Left lobe of liver (tissue), 2 donors: ENCODE data around the gene VCP. TPM values are rescaled to one million over a fixed set of nuclear protein-coding genes. Genes with fewer than 3 reads are reported as not detected.

Experiments used
- ATAC-seq: fragments of 200-7000 bp; cut with Tn5 transposase; one replicate; pipeline ENCODE4 v1.9.1; 2020; ENCODE audit warnings: mild to moderate bottlenecking, moderate library complexity
- DNase-seq: peaks from one replicate; pipeline ENCODE4 v3.0.0-alpha.2; 2020; ENCODE audit warnings: low spot score
- total RNA-seq: library from RNA; stranded (reverse); gene quantifications from one replicate; pipeline ENCODE4 v1.2.1, GENCODE V29; 2021
- donor health status: DM: no; HTN: no; CAD: no; lungs with moderate emphysema.
- donor health status: DM: no; HTN: yes; CAD: no.

VCP gene
- total RNA-seq, 1 donor from 2014 or later, result 147 TPM

DNA sequence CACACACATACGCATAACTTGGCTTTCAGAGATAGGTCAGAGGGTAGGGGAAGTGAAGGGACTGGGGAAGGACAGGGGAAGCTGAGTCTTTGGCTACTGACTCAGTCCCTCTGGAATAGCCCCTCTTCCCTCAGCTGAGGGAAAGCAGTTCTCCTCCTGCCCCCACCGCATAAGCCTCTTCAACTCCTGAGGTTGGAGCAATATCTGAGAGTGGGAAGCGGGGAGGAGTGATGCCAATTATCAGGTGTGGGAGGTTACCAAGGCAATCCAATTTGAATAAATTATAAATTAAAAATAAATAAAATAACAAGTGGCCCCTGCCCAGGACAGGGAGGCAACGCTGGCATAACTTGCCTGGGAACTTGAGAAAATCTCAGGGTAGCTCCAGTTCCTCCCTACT is 32.2 kb upstream of the VCP start:
- no peak for DNase-seq

DNA sequence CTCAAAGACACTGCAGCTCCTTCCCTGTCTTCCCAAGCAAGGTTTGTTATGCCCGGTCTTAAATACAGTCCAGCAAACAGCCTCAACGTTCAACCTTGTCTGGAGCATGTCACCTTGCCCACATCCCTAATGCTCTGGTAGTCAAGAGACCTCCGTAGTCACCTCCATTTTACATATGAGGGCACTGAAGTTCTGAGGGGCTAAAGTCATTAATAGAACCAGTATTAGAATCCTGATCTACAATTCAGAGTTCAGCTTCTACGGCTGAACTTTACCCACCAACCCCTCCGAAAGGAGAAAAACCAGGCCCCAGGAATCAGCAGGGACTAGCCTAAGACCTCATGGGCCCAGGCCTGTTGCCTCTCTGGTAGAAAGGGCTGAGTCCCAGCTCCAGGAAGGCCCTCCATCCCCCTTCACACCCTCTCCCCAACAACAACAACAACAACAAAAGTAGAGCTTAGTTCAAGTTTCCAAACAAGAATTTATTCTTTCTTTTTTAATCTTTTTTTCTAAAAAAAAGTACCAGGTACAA is 31.3 kb upstream of the VCP start:
- DNase-seq (no peak), ATAC-seq (no peak)

More for the DNA sequence above, 32.2 kb upstream of the VCP start:
- ATAC-seq, result no peak

DNA sequence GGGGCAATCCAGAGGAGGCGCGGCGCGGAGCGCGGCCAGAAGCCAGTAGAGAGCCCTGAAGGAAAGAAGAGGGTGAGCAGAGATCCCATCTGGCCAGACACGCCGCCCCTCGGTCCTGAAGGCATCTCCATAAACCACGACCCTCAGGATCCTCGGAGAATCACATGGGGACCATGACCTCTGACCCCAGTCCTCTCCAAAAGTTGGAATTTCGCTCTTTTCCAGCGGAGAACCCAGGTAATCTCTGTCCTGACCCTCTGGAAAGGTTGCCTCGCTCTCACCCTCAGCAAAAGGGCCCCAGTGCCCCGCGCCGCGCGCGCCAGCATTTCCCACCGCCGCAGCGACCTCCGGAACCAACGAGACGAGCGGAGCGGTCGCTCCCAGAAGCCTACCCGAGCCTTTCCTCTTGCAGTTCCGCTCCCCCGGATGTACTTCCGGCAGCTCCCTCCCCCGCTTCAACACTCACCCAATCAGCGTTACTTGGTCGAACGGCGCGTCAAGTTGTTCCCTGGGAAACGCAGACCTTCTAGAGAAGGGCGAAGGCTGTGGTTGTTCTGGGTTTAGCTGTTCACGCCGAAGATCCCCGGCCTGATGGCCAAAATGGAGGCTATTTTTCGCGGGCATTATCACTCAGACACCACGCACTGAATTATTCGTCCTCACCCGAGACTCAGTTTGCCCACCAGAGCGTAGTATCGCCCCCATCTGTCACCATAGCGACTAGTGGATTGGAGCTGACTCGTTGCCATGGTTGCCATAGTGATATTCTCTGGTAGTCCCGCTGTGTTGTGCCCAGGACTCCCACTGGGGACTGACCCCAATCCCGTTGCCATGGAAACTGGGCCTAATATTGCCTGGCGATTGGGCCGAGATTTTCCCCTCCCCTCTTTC is 30.6 kb upstream of the VCP start, which contains the start of gene STOML2:
Gene STOML2 (minus strand): TSS at position 363 of the 891 bp plus-strand sequence. CDS start 37 bp downstream, at position 326.
- peak; percentile 95 for DNase-seq
- ATAC-seq, result peak; percentile 97

DNA sequence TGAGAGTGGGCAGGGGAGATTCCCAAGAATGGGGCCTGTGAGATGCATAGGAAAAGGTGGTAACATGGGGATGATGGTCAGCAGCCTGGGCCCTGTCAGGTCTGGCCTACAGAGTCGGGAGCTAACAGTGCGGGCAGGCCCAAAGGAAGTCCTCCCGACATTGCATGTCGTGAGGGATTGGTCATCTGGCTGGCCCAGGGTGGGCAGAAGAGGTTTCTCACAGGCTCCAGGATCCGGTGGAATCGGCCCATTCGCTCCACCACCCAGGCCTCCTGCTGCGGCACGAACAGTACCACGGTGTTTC is 30.0 kb upstream of the VCP start:
- DNase-seq (no peak), ATAC-seq (peak; percentile 50)

DNA sequence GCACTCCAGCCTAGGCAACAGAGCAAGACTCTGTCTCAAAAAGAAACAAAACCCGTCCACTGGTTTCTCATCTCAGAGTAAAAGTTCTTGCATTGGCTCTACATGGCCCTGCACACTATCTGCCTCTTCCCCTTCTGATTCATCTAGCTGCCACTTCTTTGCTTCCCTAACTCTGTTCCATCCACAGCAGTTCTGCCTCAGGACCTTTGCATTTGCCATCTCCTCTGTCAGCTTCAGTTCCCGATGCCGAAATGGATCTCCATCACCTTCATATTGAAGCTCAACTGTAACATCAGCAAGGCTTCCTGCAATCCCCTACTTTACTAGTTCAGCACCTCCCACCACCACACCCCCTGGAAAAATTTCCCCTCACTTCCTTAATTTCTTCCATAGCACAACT is 25.1 kb upstream of the VCP start:
- ATAC-seq, result no peak
- DNase-seq, result no peak

DNA sequence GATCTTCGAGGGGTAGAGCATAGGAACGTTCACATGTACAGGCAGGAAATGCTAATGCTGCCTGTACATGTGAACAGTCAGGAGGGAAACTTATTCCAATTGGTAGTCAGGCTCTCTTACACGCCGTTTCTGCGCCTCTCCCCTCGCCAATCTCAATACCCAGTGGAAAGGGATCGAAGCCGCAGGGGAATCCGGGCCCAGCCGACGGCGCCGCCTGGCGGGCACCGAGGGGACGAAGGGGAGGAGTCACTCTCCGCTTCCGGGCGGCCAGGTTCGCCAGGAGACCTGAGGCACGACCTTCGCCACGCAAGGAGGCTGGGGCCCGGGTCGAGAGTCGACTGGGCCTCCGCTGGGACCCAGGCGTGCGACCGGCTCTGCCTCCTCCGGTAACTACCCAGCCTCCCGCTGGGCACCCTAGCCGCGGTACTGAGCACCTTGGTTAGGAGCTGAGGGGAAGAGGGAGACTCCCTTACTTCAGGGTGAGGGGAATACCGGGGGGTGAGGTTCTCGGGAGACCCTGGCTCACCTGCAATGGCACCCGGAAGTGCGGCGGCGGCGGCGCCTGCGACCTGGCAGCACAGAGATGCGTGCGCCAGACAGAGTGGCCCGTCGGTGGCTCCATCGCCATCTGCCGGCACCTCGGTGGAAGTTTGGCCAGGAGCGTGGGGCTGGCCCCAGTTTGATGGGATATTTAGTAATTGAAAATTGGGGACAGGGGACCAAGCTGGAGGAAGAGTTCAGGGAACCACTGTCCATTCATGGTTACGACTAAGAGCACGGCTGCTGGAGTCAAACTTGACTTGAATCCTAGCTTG is 23.8 kb upstream of the VCP start, which contains the start of gene PIGO:
Gene PIGO (minus strand): TSS at position 557 of the 815 bp plus-strand sequence. CDS start 1,026 bp downstream, outside the sequence.
- DNase-seq (peak; percentile 92), ATAC-seq (peak; percentile 95)

DNA sequence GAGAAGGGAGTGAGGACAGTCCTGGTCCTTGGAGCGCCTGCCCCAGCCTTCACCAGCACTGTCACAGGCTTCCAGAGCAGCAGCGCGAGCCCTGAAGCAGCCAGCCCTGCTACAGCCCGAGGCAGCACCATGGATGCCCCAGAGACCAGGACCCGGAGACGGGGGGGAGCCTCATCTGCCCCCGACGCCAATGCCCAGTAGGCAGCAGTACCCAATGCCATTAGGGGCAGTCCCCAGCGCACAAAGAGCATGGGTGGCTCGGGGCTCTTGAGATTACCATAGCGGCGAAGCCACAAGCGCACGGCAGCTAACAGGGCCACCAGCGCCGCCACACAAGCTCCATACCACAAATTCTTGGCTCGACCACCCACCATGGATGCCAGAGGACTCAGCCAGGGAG is 19.1 kb upstream of the VCP start:
- no peak for ATAC-seq
- DNase-seq, result no peak

DNA sequence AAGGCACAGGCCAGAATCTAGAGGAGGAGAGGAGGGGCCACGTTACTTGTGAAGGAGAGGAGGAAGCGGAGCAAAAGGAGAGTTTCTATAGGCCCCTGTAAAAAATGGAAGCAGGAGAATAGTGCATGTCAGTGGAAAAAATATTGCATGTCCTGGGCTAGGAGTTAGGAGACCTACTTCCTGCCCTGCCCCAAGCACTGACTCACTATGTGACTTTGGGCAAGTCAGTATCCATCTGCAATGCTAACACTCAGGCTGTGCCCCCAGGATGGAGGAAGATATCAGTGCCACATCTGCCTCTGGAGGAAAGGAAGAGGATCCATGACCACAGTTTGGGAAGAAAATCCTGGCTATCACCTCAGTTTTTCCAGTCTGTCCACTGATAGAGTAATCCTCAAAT is 17.0 kb upstream of the VCP start:
- DNase-seq (no peak), ATAC-seq (no peak)

DNA sequence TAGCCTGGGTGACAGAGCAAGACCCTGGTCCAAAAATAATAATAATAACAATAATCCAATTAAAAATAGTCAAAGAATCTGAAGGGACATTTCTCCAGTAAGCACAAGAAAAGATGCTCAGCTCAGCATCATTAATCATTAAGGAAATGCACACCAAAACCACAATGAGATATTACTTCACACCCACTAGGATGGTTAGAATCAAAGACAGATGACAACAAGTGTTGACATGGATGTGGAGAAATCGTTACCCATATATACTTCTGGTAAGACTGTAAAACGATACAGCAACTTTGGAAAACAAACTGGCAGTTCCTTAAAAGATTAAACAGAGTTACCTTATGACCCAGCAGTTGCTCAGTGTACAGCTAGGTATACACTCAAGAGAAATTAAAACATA is 12.7 kb upstream of the VCP start:
- no peak for DNase-seq
- ATAC-seq, result no peak

DNA sequence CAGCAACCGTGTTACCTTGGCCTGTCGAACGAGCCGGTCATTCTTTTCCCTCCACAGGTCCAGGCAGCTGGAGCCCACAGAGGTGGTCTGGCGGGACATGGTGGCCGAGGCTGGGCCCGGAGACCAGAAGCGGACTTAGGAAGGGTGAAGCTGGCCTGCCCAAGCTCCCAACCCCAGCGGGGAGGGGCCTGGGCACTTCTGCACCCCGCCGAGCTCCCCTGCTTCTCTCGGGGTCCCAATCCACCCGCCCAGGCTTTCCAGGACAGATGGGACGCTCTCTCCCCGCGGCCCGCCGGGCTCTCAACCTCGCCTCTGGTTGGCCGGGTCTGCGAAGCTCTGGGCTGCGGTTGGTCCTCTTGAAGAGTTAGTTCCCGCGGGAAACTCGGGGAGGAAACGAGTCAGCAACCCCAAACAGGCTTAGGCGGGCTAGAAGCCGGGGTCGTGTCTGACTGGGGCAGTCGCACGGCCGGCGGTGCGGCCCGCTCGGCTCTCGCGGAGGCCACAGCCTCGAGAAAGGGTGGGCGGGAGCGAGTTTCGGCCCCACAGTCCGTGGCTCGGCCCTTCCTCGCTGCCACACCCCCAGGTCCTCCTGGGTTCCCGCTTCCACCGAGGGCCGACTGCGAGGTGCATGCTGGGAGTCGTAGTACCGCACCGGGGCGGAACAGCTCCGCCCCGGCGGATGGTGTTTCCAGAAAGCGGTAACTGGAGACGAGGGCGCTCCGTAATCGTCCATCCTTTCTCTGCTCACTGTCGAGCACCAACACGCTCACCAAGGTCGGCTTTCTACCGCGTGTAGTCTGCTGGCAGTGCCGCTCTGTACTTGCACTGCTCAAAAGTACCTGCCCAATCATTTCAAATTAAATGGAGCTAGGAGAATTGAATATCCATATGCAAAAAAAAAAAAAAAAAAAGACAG is 7.3 kb upstream of the VCP start, which contains the start of gene FANCG:
Gene FANCG (minus strand): TSS at position 517 of the 916 bp plus-strand sequence. CDS start 418 bp downstream, at position 99.
- peak; percentile 98 for ATAC-seq
- DNase-seq, result peak; percentile 93

DNA sequence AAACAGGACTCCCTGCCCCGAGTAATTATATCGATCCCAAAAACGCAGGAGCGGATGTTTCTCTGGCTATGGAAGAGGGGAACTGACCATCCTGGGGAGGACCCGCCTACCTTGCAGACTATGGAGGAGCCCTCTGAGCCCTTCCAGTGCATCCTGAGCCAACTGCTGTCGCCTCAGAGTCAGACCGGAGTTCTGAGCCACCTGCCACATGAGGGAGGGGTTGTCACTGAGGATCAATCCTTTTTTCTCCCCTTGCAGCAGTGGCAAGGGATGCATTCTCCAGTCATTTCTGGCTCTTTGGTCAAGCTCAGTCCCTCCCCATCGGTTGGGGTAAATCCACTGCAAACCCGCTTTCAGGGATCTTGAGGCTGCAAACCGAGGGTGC is 6.6 kb upstream of the VCP start:
- DNase-seq (no peak), ATAC-seq (no peak)

DNA sequence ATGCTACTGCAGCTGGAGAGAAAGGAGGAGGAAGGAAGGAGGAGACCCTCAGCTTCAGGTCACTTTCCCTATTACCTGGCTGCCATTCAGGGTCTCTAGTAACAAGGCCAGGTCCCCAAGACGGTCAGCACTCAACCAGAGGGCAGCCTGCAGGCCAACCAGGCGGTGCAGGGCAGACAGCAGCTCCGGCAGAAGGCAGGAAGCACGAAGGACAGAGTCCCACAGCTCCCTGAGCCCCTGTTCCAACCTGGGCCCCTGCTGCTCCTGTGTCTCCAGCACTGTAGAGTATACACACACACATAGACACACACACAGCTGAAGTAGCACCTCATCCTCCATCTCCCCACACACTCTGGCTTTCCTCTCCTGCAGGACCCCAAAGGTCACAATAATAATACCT is 5.6 kb upstream of the VCP start:
- ATAC-seq, result no peak
- no peak for DNase-seq

DNA sequence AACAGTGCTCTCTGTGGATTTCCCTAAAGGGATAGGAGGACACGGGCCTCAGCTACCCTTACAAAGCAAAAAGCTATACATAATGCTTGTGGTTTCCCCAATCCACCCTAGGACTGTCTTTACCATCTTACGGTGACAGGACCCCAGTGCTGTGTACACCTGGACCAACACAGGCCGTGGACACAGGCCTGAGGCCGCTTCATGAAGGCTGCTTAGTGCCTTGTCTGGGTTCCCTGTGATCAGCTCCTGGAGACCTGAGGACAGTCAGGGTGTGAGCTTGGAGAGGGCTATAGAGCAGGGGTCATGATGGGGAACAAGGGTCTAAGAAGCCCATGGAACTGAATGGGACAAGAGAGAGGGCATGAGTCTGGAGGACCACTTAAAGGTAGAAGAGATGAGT is 4.4 kb upstream of the VCP start:
- no peak for DNase-seq
- ATAC-seq, result no peak

DNA sequence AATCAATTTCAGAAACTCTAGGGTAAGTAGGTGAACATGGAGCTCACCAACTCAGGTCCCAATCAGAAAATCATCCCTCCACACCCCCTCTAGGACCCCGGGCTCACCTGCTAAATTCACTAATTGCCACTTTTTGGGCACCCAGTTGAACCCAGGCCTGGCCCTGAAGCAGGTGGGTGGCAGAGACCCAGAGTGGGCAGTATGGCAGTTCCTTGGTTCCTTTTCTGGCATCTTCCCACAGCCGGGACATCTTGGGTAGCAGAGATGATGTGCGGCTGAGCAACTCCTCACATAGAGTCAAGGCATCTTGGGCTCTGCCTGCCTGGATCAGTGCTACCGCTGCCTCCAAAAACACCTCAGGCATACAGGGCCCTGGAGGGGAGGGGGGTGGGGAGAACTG is 2.9 kb upstream of the VCP start:
- ATAC-seq (no peak), DNase-seq (no peak)

DNA sequence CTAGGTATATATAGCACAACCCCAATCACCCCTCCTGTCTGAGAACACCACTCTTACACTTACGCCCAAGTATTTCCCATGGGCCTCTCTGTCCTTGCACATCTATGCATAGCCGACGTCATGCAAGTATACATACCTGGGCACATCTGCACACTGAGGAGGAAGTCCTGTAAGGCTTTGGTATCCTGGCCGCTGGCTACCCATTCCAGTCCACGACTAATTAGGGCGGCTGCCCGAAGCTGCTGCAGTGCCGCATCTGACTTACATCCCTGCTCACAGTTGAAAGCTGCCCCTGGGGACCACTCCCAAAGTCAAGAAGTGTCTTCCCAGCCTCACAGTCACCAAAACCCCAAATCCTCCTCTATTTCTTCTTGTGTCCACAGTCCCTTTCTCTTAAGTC is 2.4 kb upstream of the VCP start:
- ATAC-seq (no peak), DNase-seq (no peak)

DNA sequence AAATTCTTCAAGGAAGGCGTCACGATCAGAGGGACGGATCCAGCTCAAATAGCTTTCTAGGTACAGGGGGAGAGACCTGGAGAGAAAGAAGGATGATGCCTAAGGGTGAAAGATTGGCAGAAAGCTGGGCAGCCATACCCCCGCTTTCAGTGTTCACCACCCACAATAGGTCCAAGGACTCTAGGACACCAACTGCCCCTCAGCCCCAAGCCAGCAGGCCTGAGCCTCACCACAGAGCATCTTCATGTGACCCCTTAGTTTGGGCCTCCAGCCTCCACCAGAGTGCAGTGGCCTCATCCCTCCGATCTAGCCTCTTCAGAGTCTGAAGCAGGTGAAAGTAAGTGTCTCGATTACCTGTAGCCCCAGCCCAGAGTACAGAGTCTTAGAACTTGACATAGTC is 1.7 kb upstream of the VCP start:
- no peak for ATAC-seq
- DNase-seq, result no peak

DNA sequence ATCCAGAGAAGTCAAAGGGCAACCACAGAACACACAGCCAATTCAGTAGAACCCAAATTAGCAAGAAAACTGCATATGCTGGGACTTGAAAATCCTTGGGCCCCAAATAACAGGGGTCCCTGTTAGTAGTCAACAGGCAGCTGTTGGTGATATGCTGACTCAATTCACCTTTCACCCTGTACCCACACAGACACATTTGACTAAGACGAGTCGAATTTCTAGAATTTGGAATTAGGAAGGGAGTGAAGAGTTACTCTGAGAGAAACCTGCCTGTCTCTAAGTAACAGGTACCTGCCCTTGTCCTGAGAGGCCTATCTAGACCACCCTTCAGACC is 821 bp upstream of the VCP start:
- ATAC-seq, result no peak
- DNase-seq, result no peak

DNA sequence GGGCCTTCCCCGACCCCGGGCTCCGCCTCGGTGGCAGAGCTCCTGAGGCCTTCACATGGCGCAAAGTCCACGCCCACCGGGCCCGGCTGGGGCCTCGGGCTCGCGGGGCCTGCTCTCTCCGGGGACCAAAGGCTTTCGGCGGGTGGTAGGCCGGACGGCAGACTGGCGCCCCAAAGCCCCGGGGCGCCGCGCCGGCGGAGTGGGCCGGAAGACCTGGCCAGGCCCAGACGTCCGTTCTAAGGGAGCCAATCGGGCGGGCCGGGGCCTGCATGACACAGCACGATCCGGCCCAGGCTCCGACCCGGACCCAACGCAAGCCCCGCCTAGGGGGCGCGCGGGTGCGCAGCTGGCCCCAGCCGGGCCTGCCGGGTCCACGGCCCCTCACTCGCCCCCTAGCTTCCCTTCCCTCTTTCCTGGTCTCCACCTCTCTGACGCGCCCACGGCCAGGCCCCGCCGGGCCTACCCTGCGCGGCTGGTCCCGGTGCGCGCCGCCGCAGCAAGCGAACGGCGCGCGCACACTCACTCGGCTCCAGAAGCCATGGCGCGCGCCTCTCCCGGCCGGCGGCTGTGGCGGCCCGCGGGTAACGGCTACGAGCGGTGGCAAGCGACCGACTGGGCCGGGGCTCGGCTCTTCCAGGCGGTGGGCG is 488 bp downstream of the VCP start:
- ATAC-seq, result peak; percentile 80

DNA sequence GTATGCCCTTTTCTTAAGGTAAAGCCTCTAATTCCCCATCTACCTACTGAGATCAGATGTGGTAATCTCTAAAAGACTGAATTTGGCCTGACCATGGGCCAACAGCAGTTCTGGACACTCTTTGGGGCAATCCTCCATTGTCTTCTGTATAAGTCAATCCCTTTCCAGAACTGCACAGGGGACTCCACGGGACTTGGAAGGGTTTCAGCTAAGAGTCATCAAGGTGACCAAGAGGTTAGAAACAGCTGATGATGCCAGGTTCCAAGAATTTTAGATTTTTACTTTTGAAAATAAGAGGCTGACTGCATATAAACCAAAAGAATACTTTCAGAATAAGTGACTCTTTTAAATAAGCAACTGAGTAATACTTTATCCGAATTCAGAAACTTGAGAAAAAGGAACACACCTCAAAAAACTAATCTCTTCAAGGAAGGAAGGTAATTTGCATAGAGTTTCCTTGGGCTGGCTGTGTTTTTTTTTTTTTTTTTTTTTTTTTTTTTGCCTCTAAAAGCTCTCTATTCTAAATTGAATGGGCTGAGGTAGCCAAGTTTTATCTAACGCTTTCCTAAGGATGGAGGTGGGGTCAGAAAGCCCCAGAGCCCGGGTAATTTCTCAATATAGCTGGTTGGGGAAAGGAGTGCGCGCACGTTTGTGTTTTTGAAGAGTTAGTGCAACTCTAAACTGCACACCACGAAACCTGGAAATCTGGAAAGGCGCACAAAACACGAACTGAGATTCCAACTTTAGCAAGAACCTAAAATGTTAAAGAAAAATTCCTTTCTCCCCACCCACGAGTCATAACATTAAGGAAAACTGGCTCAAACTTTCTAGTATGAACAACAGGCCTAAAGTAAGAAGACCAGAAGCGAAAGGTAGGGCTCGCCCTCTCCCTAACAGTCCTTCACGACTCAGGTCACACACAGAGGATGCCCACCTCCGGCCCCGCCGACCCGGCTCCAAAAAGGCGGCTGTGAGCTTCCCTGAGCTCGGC is 1.3 kb downstream of the VCP start:
- ATAC-seq (no peak), DNase-seq (no peak)

More for the DNA sequence above, 488 bp downstream of the VCP start:
- peak; percentile 85 for DNase-seq
